PC-9 (cell line): ENCODE measurements around the gene TK2. TPM values are rescaled to one million over a fixed set of nuclear protein-coding genes. Genes with fewer than 3 reads are reported as not detected.

Source experiments
- BruUV-seq: library from RNA; stranded (reverse); fragments of 400-500 nt; replicated peaks from 2 replicates; lab custom pipeline; 2021; lab: Mats Ljungman, UMichigan
- CTCF ChIA-PET: fragments of 300-600 bp; sonication (Branson Sonifier 250); formaldehyde crosslinking; loops from one replicate; lab custom pipeline; 2022; ENCODE audit warnings: antibody characterized with exemption; lab: Charles Lee
- POLR2A ChIA-PET: fragments of 300-600 bp; sonication (Branson Sonifier 250); formaldehyde crosslinking; loops from one replicate; lab custom pipeline; 2022; ENCODE audit warnings: antibody characterized with exemption; ENCODE audit not compliant: unreplicated experiment; lab: Charles Lee
- DNase-seq, 2 experiments: peaks; one replicate each; pipeline versions ENCODE4 v3.0.0 to v3.0.0-alpha.2; 2015 to 2022; ENCODE audit warnings: mixed read lengths in 1 of 2
- H2AFZ ChIP-seq: fragments of 200-600 bp; sonication (generic); 2 replicates; pipeline ENCODE4 v1.8.1; 2017; ENCODE audit warnings: antibody characterized with exemption
- H3F3A ChIP-seq: fragments of 200-600 bp; sonication (generic); 2 replicates; pipeline ENCODE4 v1.8.1; 2017; ENCODE audit warnings: antibody characterized with exemption, mild to moderate bottlenecking, low read depth; ENCODE audit not compliant: insufficient read depth
- H3K27ac ChIP-seq: fragments of 200-600 bp; sonication (generic); 2 replicates; pipeline ENCODE4 v1.6.1; 2016; ENCODE audit warnings: mixed run types
- H3K27me3 ChIP-seq: fragments of 200-600 bp; sonication (generic); 2 replicates; pipeline ENCODE4 v1.6.1; 2016; ENCODE audit warnings: low read depth, mixed run types; ENCODE audit not compliant: insufficient read depth
- H3K36me3 ChIP-seq: fragments of 200-600 bp; sonication (generic); 2 replicates; pipeline ENCODE4 v1.6.1; 2016; ENCODE audit warnings: low read depth, mixed run types
- H3K4me1 ChIP-seq: fragments of 200-600 bp; sonication (generic); replicated peaks from 2 replicates; pipeline ENCODE4 v1.6.1; 2016; ENCODE audit warnings: mixed run types; ENCODE audit not compliant: insufficient read depth
- H3K4me2 ChIP-seq: fragments of 200-600 bp; sonication (generic); 2 replicates; pipeline ENCODE4 v1.6.1; 2017; ENCODE audit warnings: mixed run types
- H3K4me3 ChIP-seq: fragments of 200-600 bp; sonication (generic); 2 replicates; pipeline ENCODE4 v1.6.1; 2016; ENCODE audit warnings: mixed run types
- H3K79me2 ChIP-seq: fragments of 200-600 bp; sonication (generic); 2 replicates; pipeline ENCODE4 v1.6.1; 2017; ENCODE audit warnings: low read depth, mixed run types
- H3K9me2 ChIP-seq: fragments of 200-600 bp; sonication (generic); 2 replicates; pipeline ENCODE4 v1.8.1; 2017; ENCODE audit warnings: mild to moderate bottlenecking; ENCODE audit not compliant: insufficient read depth
- H3K9me3 ChIP-seq: fragments of 200-600 bp; sonication (generic); 2 replicates; pipeline ENCODE4 v1.8.1; 2016; ENCODE audit warnings: low read depth; ENCODE audit not compliant: insufficient read depth
- H4K20me1 ChIP-seq: fragments of 200-600 bp; sonication (generic); 2 replicates; pipeline ENCODE4 v1.8.1; 2017; ENCODE audit not compliant: insufficient read depth
- CTCF ChIP-seq: fragments of 200-600 bp; sonication (generic); conservative IDR thresholded peaks from 2 replicates; pipeline ENCODE4 v1.6.1; 2017; ENCODE audit warnings: mixed run types, antibody characterized with exemption, mild to moderate bottlenecking, moderate library complexity
- EZH2 ChIP-seq: fragments of 200-600 bp; sonication (generic); IDR thresholded peaks from 2 replicates; pipeline ENCODE4 v1.8.0; 2017; ENCODE audit warnings: antibody characterized with exemption, low read depth
- intact Hi-C: fragments of 100-400 bp; cut with micrococcal nuclease; formaldehyde crosslinking; loops from one replicate; pipeline ENCODE4 v1.10.0; 2022; ENCODE audit not compliant: unreplicated experiment
- total RNA-seq: library from RNA; stranded (reverse); gene quantifications from 2 replicates; pipeline ENCODE4 v1.2.3, GENCODE V29; 2021

Gene TK2
- total RNA-seq, 1 experiment from 2014 or later: 20.1 TPM

GRCh38 chr16:66517586-66518263 is 32.2 kb downstream of the TK2 start:
- POLR2A ChIA-PET: no interaction called here
- Histone ChIP-seq H3K9me3 (no peaks in the 10 kb centered on the region), H3K36me3 (no peaks in the 10 kb centered on the region), H4K20me1 (no peaks in the 10 kb centered on the region), H3K4me3 (peak overlapping the region; percentile 25; the same call in 1 of the 2 replicates), H3K27me3 (no peaks in the 10 kb centered on the region), H2AFZ (no peak overlapping the region), H3K79me2 (no peaks in the 10 kb centered on the region), H3F3A (peaks cover 36% of the 10 kb centered on the region), H3K9me2 (no peaks in the 10 kb centered on the region), H3K4me1 (peaks cover 78% of the 10 kb centered on the region), H3K4me2 (peak overlapping the region; percentile 71), H3K27ac (peak overlapping the region; percentile 84)
- TF ChIP-seq EZH2 (no peak), CTCF (no peak)
- CTCF ChIA-PET: no interaction called here
- no TSS peak for BruUV-seq
- no peak for DNase-seq
- intact Hi-C loops: loop anchor here (10.0 kb wide), 2 partner anchors 243 to 417 kb away; partner anchors contain the start of genes CES2 and CIAO2B

- no peaks in the 10 kb centered on the region for H3K79me2 ChIP-seq
- no peaks in the 10 kb centered on the region for H3K27me3 ChIP-seq
- H3K4me2 ChIP-seq: peak overlapping the region; percentile 71
- H3K36me3 ChIP-seq: no peaks in the 10 kb centered on the region
- no peak overlapping the region for H2AFZ ChIP-seq
- H3K9me3 ChIP-seq: no peaks in the 10 kb centered on the region
- POLR2A ChIA-PET: no interaction called here
- DNase-seq: peak; percentile 91 to 98
- H3K27ac ChIP-seq: peak overlapping the region; percentile 84
- H3F3A ChIP-seq: peaks cover 38% of the 10 kb centered on the region
- TSS peak; percentile 94 for BruUV-seq
- peaks cover 78% of the 10 kb centered on the region for H3K4me1 ChIP-seq
- CTCF ChIA-PET: interaction anchor here (0.5 kb wide), 1 partner anchor 152 kb away, joined by 3 read pairs; no protein-coding TSS in a partner anchor
- intact Hi-C loops: loop anchor here (10.0 kb wide), 2 partner anchors 242 to 418 kb away; partner anchors contain the start of genes CES2 and CIAO2B
- H4K20me1 ChIP-seq: no peaks in the 10 kb centered on the region
- H3K4me3 ChIP-seq: peak overlapping the region; percentile 25; the same call in 1 of the 2 replicates
- no peak for TF ChIP-seq CTCF
- TF ChIP-seq EZH2: no peak
- no peaks in the 10 kb centered on the region for H3K9me2 ChIP-seq
Measured at GRCh38 chr16:66516808-66517585, 32.9 kb downstream of the TK2 start.

- POLR2A ChIA-PET: no interaction called here
Measured at GRCh38 chr16:66516509-66516807, 33.5 kb downstream of the TK2 start.

More at GRCh38 chr16:66516509-66516807, 33.5 kb downstream of the TK2 start:
- intact Hi-C loops: loop anchor here (10.0 kb wide), 2 partner anchors 242 to 418 kb away; partner anchors contain the start of genes CES2 and CIAO2B
- Histone ChIP-seq H3K27ac (no peak overlapping the region; the same call in 1 of the 2 replicates), H3F3A (peaks cover 38% of the 10 kb centered on the region), H2AFZ (no peak overlapping the region), H3K36me3 (no peaks in the 10 kb centered on the region), H3K27me3 (no peaks in the 10 kb centered on the region), H3K9me3 (no peaks in the 10 kb centered on the region), H3K4me3 (no peak overlapping the region), H3K79me2 (no peaks in the 10 kb centered on the region), H3K4me1 (peaks cover 78% of the 10 kb centered on the region), H3K4me2 (peak overlapping the region; percentile 62), H3K9me2 (no peaks in the 10 kb centered on the region), H4K20me1 (no peaks in the 10 kb centered on the region)
- no peak for DNase-seq
- TF ChIP-seq CTCF: no peak
- TF ChIP-seq EZH2: no peak
- CTCF ChIA-PET: no interaction called here
- no TSS peak for BruUV-seq
